CD4-positive, alpha-beta T cell treated with Interferon gamma for 1 hour (primary cell): ENCODE data around the gene SYT8.

ENCODE experiments used
- DNase-seq: peaks from one replicate; pipeline ENCODE4 v3.0.0-alpha.2; 2020

The SYT8 gene

GRCh38 chr11:1847006-1847735, 12.4 kb downstream of the SYT8 start:
- no peak for DNase-seq

GRCh38 chr11:1847926-1848639, 13.3 kb downstream of the SYT8 start:
- DNase-seq: no peak

GRCh38 chr11:1848640-1849430, 14.0 kb downstream of the SYT8 start:
- DNase-seq: no peak

GRCh38 chr11:1851468-1852180, 16.8 kb downstream of the SYT8 start:
- no peak for DNase-seq

- no peak for DNase-seq
These were observed 17.6 kb downstream of the SYT8 start for GRCh38 chr11:1852271-1852876.

GRCh38 chr11:1852877-1853276, 18.1 kb downstream of the SYT8 start, which contains the start of gene LSP1:
LSP1 (plus strand) TSS chr11:1853084; CDS start chr11:1853145, 61 bp downstream.
- DNase-seq: peak; percentile 88

- no peak for DNase-seq
These were observed 18.8 kb downstream of the SYT8 start for GRCh38 chr11:1853376-1854131.

GRCh38 chr11:1854132-1854948, 19.6 kb downstream of the SYT8 start:
- no peak for DNase-seq

- no peak for DNase-seq
These were observed 20.4 kb downstream of the SYT8 start for GRCh38 chr11:1854949-1855885.

- DNase-seq: no peak
These were observed 21.1 kb downstream of the SYT8 start for GRCh38 chr11:1855886-1856265.

- DNase-seq: no peak
These were observed 21.7 kb downstream of the SYT8 start for GRCh38 chr11:1856306-1857005.

GRCh38 chr11:1857064-1857463, 22.3 kb downstream of the SYT8 start:
- DNase-seq: no peak

- peak; percentile 21 for DNase-seq
These were observed 23.4 kb downstream of the SYT8 start for GRCh38 chr11:1858154-1858553.

- no peak for DNase-seq
These were observed 23.8 kb downstream of the SYT8 start for GRCh38 chr11:1858576-1858975.

- DNase-seq: no peak
These were observed 24.2 kb downstream of the SYT8 start for GRCh38 chr11:1859004-1859403.

- DNase-seq: no peak
These were observed 25.3 kb downstream of the SYT8 start for GRCh38 chr11:1860108-1860507.

GRCh38 chr11:1861435-1862411, 26.9 kb downstream of the SYT8 start:
- DNase-seq: no peak
